Measurements from ENCODE around the gene SPEG. TPM values are rescaled to one million over a fixed set of nuclear protein-coding genes. Genes with fewer than 3 reads are reported as not detected.

The SPEG gene
- total and polyA plus RNA-seq, 2 of the 8 experiments (the other 6 are each of a cell fraction or from before 2014, with no cell fraction given) = 19.9 to 32.0 TPM

- Histone ChIP-seq H4K20me1 (replicated peaks in 1 of 2; ENCODE audit: control insufficient read depth in 1 of 2, insufficient read depth in 2 of 2, low read length in 2 of 2) (no peaks in the 10 kb centered on the region), H3K9me3 (ENCODE audit: insufficient read depth in 2 of 2, low read depth in 1 of 2, low read length in 1 of 2) (no peaks in the 10 kb centered on the region), H2AFZ (ENCODE audit: low read length) (no peak overlapping the region), H3K27me3 (replicated peaks in 1 of 4; ENCODE audit: control insufficient read depth in 3 of 4, extremely low read depth in 1 of 4, insufficient read depth in 3 of 4, low read length in 3 of 4) (peaks cover 0 to 21% (median 10%) of the 10 kb centered on the region in 4 experiments; a peak in 6 of 7 replicates), H3K4me2 (ENCODE audit: insufficient read depth in 1 of 2, low read depth in 2 of 2, low read length in 2 of 2) (no peak overlapping the region), H4K5ac (ENCODE audit: insufficient read length, low read depth, low read length) (no peak overlapping the region), H3K36me3 (ENCODE audit: control insufficient read depth in 2 of 4, insufficient read depth in 4 of 4, low read length in 3 of 4) (no peaks in the 10 kb centered on the region), H3K4me1 (replicated peaks in 1 of 4; ENCODE audit: control insufficient read depth in 3 of 4, insufficient read depth in 4 of 4, low read length in 3 of 4) (peaks cover 0 to 9% (median 6%) of the 10 kb centered on the region in 4 experiments; a peak in 5 of 7 replicates), H3K14ac (ENCODE audit: insufficient read length) (no peak overlapping the region), H2BK15ac (ENCODE audit: low read length) (no peak overlapping the region), H4K8ac (ENCODE audit: extremely low read depth, insufficient read depth, low read length) (0 out of 2 replicates have a peak overlapping the region, but pooled peaks have one; percentile 12), H2BK12ac (ENCODE audit: low read depth, low read length) (no peak overlapping the region), H2BK5ac (ENCODE audit: low read depth, low read length) (no peak overlapping the region), H2BK120ac (replicated peaks; ENCODE audit: low read depth, low read length) (no peak overlapping the region), H4K91ac (replicated peaks; ENCODE audit: insufficient read length, low read length) (no peak overlapping the region), H3K9ac (replicated peaks in 1 of 4; ENCODE audit: extremely low read depth in 1 of 4, low read depth in 3 of 4, low read length in 3 of 4) (no peak overlapping the region), H3K4me3 (ENCODE audit: extremely low read depth in 1 of 4, insufficient read depth in 2 of 4, low read depth in 3 of 4, low read length in 4 of 4) (no peak overlapping the region), H3K23ac (ENCODE audit: insufficient read length) (no peak overlapping the region), H3K4ac (replicated peaks; ENCODE audit: insufficient read length, low read depth, low read length) (no peak overlapping the region), H3K79me1 (ENCODE audit: low read depth, low read length) (no peaks in the 10 kb centered on the region), H3K18ac (ENCODE audit: extremely low read depth, low read length) (no peak overlapping the region), H3K27ac (ENCODE audit: low read depth, low read length) (no peak overlapping the region), H2AK5ac (ENCODE audit: low read depth, low read length) (0 out of 2 replicates have a peak overlapping the region, but pooled peaks have one; percentile 40), H3K56ac (replicated peaks; ENCODE audit: insufficient read length, low read depth, low read length) (no peak overlapping the region), H2BK20ac (ENCODE audit: low read length) (no peak overlapping the region), H3K23me2 (ENCODE audit: low read depth, low read length) (peaks cover 3% of the 10 kb centered on the region; the same call in 1 of the 2 replicates), H3K79me2 (ENCODE audit: control insufficient read depth in 1 of 2, insufficient read depth in 2 of 2, low read length in 2 of 2) (no peaks in the 10 kb centered on the region)
- FAIRE-seq (no peak), DNase-seq (ENCODE audit: low read depth in 1 of 2, low spot score in 2 of 2) (no peak)
- 90% methylated on average over 8 of the region's 8 CpGs; no CpG with 5 or more reads in 1 of the 2 experiments for WGBS, 2 experiments (ENCODE audit: extremely low coverage in 1 of 2, insufficient coverage in 1 of 2, insufficient read length in 1 of 2, insufficient replicate concordance in 2 of 2, low coverage in 1 of 2, low lambda C conversion rate in 2 of 2, missing lambda C conversion rate in 1 of 2)
- POLR2A ChIA-PET (ENCODE audit: partially characterized antibody) = interaction anchor here (1.0 to 2.5 kb wide), 3 partner anchors 9 to 56 kb away, joined by 4 to 9 read pairs (median 4); no protein-coding TSS in a partner anchor
- CTCF ChIA-PET (ENCODE audit: partially characterized antibody) = interaction anchor here (1.4 to 113.1 kb wide), 9 partner anchors 1 to 144 kb away, joined by 3 to 7248 read pairs (median 334); partner anchors contain the start of genes ASIC4, DES, GMPPA and SPEG
- TF ChIP-seq MAX (IDR thresholded peaks at IDR 0.05) (no peak), NRF1 (IDR thresholded peaks at IDR 0.05; ENCODE audit: low read depth, low read length) (no peak), POLR2AphosphoS5 (IDR thresholded peaks at IDR 0.05; ENCODE audit: low read depth, low read length) (no peak), JUN (IDR thresholded peaks at IDR 0.05; ENCODE audit: low read depth, low read length) (no peak)
These were observed 97.7 kb downstream of the SPEG start for GRCh38 chr2:219532378-219532649.
